Parathyroid adenoma (tissue), 2 donors: ENCODE measurements around the gene SLC6A5.

Source experiments
- H2AFZ ChIP-seq: fragments of 300-600 bp; sonication (generic); one replicate; pipeline ENCODE4 v1.7.0; 2017; ENCODE audit warnings: antibody characterized with exemption, mild to moderate bottlenecking
- H3K27ac ChIP-seq: fragments of 300-600 bp; sonication (generic); one replicate; pipeline ENCODE4 v1.7.0; 2017
- H3K27me3 ChIP-seq: fragments of 300-600 bp; sonication (generic); one replicate; pipeline ENCODE4 v1.7.0; 2017; ENCODE audit warnings: low read length; ENCODE audit not compliant: control insufficient read depth, insufficient read depth
- H3K36me3 ChIP-seq: fragments of 300-600 bp; sonication (generic); one replicate; pipeline ENCODE4 v1.7.0; 2017; ENCODE audit warnings: low read length; ENCODE audit not compliant: control insufficient read depth, insufficient read depth
- H3K4me1 ChIP-seq: fragments of 300-600 bp; sonication (generic); one replicate; pipeline ENCODE4 v1.7.0; 2017; ENCODE audit warnings: control low read depth
- H3K4me2 ChIP-seq: fragments of 300-600 bp; sonication (generic); one replicate; pipeline ENCODE4 v1.7.0; 2017; ENCODE audit warnings: low read length
- H3K4me3 ChIP-seq: fragments of 300-600 bp; sonication (generic); one replicate; pipeline ENCODE4 v1.7.0; 2017; ENCODE audit warnings: low read depth, low read length
- H3K79me2 ChIP-seq: fragments of 300-600 bp; sonication (generic); one replicate; pipeline ENCODE4 v1.7.0; 2017; ENCODE audit warnings: control low read depth
- H3K9ac ChIP-seq: fragments of 300-600 bp; sonication (generic); one replicate; pipeline ENCODE4 v1.7.0; 2017; ENCODE audit warnings: mild to moderate bottlenecking
- H3K9me3 ChIP-seq: fragments of 300-600 bp; sonication (generic); one replicate; pipeline ENCODE4 v1.7.0; 2017; ENCODE audit warnings: low read length; ENCODE audit not compliant: control insufficient read depth
- TF ChIP-seq, protein P1 (sequence below): fragments of 300-600 bp; sonication (generic); IDR thresholded peaks from one replicate; pipeline ENCODE4 v1.7.0; 2017; ENCODE audit warnings: antibody characterized with exemption, mild to moderate bottlenecking
- donor health status: primary hyperparathyroidism.

The SLC6A5 gene

DNA sequence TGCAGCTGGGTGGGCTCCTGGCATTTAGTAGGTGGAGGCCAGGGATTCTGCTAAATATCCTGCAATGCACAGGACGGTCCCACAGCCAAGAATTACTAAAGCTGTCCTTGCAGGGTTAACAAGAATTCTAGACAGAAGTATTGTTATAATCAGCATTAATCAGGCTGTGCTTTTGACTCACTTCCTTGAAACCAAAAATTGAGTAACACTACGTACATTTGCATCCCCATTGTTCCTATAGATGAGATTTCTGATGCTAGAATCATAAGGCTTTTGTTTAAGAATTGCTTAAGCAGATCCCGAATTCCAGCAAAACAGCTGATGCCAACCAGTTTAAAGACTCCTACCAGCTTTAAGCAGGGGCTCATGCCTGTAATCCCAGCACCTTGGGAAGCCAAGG lies 11.4 kb downstream of the SLC6A5 start:
- Histone ChIP-seq H3K9ac (no peak overlapping the region), H3K9me3 (no peaks in the 10 kb centered on the region), H3K27me3 (no peaks in the 10 kb centered on the region), H3K36me3 (no peaks in the 10 kb centered on the region), H3K4me2 (no peak overlapping the region), H2AFZ (no peak overlapping the region), H3K79me2 (no peaks in the 10 kb centered on the region), H3K27ac (no peak overlapping the region), H3K4me1 (no peaks in the 10 kb centered on the region), H3K4me3 (no peak overlapping the region)
- TF ChIP-seq, protein P1, sequence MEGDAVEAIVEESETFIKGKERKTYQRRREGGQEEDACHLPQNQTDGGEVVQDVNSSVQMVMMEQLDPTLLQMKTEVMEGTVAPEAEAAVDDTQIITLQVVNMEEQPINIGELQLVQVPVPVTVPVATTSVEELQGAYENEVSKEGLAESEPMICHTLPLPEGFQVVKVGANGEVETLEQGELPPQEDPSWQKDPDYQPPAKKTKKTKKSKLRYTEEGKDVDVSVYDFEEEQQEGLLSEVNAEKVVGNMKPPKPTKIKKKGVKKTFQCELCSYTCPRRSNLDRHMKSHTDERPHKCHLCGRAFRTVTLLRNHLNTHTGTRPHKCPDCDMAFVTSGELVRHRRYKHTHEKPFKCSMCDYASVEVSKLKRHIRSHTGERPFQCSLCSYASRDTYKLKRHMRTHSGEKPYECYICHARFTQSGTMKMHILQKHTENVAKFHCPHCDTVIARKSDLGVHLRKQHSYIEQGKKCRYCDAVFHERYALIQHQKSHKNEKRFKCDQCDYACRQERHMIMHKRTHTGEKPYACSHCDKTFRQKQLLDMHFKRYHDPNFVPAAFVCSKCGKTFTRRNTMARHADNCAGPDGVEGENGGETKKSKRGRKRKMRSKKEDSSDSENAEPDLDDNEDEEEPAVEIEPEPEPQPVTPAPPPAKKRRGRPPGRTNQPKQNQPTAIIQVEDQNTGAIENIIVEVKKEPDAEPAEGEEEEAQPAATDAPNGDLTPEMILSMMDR, result no peak

DNA sequence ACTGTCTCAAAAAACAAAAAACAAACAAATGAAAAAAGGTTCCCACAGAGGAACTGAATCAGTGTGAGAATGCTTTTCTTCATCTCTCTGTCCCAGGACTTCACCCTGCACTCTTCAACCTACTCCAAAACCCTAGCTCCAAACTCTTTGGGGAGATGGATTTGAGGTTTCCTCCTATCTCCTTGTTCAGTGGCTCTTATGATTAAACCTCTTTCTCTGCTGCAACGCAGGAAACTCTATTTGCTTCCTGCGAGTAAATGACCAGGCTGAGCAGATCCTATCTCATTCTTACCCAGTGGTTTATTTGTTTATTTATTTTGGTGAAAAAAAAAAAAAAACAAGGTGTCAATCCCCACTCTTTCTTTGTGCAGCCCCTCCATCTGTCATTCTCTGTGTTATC lies 12.0 kb downstream of the SLC6A5 start:
- no peak overlapping the region for H2AFZ ChIP-seq
- H3K4me1 ChIP-seq, result no peaks in the 10 kb centered on the region
- no peaks in the 10 kb centered on the region for H3K36me3 ChIP-seq
- TF ChIP-seq, protein P1, result no peak
- no peaks in the 10 kb centered on the region for H3K79me2 ChIP-seq
- H3K4me2 ChIP-seq, result no peak overlapping the region
- no peaks in the 10 kb centered on the region for H3K9me3 ChIP-seq
- no peak overlapping the region for H3K27ac ChIP-seq
- no peak overlapping the region for H3K9ac ChIP-seq
- H3K27me3 ChIP-seq, result no peaks in the 10 kb centered on the region
- H3K4me3 ChIP-seq, result no peak overlapping the region

DNA sequence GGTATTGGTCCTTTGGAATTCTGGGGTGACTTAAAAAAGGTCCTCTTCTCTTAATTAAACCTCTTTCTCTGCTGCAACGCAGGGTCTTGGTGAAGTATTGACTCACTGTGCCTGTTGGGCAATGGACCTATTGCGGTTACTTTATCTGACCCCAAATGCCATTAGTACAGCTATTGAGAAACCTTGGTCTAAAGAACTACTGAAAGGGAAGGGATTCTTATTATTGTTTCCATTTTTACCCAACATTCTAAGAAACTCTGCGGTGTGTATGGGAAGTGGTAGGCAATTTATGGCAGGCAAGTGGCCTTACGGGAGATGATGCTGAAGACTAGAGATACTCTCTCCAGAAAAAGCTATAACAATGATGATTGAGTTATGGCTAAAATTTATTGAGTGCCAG lies 12.5 kb downstream of the SLC6A5 start:
- no peaks in the 10 kb centered on the region for H3K4me1 ChIP-seq
- no peaks in the 10 kb centered on the region for H3K79me2 ChIP-seq
- H3K27ac ChIP-seq, result no peak overlapping the region
- H3K4me2 ChIP-seq, result no peak overlapping the region
- H3K4me3 ChIP-seq, result no peak overlapping the region
- H3K36me3 ChIP-seq, result no peaks in the 10 kb centered on the region
- no peaks in the 10 kb centered on the region for H3K27me3 ChIP-seq
- no peak overlapping the region for H3K9ac ChIP-seq
- H3K9me3 ChIP-seq, result no peaks in the 10 kb centered on the region
- no peak overlapping the region for H2AFZ ChIP-seq
- TF ChIP-seq, protein P1, result no peak

DNA sequence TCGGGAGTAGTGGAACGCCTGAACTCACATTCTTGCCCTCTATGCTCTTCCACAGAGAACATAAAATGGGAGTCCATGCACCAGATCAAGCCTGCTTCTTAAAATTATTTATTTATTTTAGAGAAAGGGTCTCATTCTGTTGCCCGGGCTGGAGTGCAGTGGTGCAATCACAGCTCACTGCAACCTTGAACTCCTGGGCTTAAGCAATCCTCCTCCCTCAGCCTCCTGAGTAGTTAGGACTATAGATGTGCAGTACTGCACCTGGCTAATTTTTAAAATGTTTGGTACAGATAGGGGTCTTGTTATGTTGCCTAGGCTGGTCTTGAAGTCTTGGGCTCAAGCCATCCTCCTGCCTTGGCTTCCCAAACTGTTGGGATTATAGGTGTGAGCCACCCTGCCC lies 13.0 kb downstream of the SLC6A5 start:
- Histone ChIP-seq H3K27me3 (no peaks in the 10 kb centered on the region), H3K27ac (no peak overlapping the region), H3K4me2 (no peak overlapping the region), H3K9me3 (no peaks in the 10 kb centered on the region), H2AFZ (no peak overlapping the region), H3K9ac (no peak overlapping the region), H3K79me2 (no peaks in the 10 kb centered on the region), H3K4me3 (no peak overlapping the region), H3K36me3 (no peaks in the 10 kb centered on the region), H3K4me1 (no peaks in the 10 kb centered on the region)
- TF ChIP-seq, protein P1, result no peak

DNA sequence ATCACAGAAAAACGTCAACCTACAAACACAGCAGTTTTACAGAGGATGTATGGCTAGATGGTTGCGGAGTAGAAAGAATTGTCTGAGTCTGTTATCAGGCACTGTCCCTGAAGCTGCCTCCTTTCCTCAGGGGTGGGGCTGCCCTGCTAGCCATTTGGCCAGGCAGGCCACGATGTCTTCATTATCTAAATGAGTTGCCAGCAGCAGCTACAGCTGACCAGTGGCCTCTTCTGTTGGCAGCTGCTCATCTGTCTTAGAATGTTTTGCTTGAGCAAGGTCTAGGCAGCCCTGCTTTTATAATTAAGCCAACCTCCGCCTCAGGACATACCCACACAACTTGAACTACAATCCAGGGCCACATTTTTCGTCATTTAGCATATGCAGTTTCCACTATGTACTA lies 17.5 kb downstream of the SLC6A5 start:
- TF ChIP-seq, protein P1, result no peak

More for the DNA sequence above, 17.5 kb downstream of the SLC6A5 start:
- Histone ChIP-seq H3K9me3 (no peaks in the 10 kb centered on the region), H3K27me3 (no peaks in the 10 kb centered on the region), H3K36me3 (no peaks in the 10 kb centered on the region), H3K4me2 (no peak overlapping the region), H3K79me2 (no peaks in the 10 kb centered on the region), H3K27ac (no peak overlapping the region), H3K4me1 (no peaks in the 10 kb centered on the region), H2AFZ (no peak overlapping the region), H3K9ac (no peak overlapping the region), H3K4me3 (no peak overlapping the region)
